CD4-positive, alpha-beta T cell treated with Interleukin-17A for 1 hour (primary cell): ENCODE data around the gene COPZ1.
A peak's percentile ranks its signal among the peaks of the same experiment; 100 is the strongest.

Source experiments
- DNase-seq: peaks from one replicate; pipeline ENCODE4 v3.0.0-alpha.2; 2020

Gene COPZ1

GRCh38 chr12:54359762-54360351, 34.9 kb downstream of the COPZ1 start:
- DNase-seq = no peak

- DNase-seq = peak; percentile 58
These were observed 36.0 kb downstream of the COPZ1 start for GRCh38 chr12:54360717-54361456.

- DNase-seq = no peak
These were observed 38.1 kb downstream of the COPZ1 start for GRCh38 chr12:54363047-54363446.

- no peak for DNase-seq
These were observed 38.7 kb downstream of the COPZ1 start for GRCh38 chr12:54363618-54364017.

- DNase-seq = peak; percentile 41
These were observed 39.5 kb downstream of the COPZ1 start, which contains the start of gene GPR84 for GRCh38 chr12:54364413-54364812. Gene GPR84, minus strand, starts transcription at chr12:54364486. Its CDS starts 635 bp downstream, at chr12:54363851.

GRCh38 chr12:54368025-54368708, 43.2 kb downstream of the COPZ1 start:
- no peak for DNase-seq

GRCh38 chr12:54368709-54369596, 44.0 kb downstream of the COPZ1 start:
- peak; percentile 90 for DNase-seq

- DNase-seq = no peak
These were observed 44.7 kb downstream of the COPZ1 start for GRCh38 chr12:54369597-54370131.

- DNase-seq = no peak
These were observed 45.3 kb downstream of the COPZ1 start for GRCh38 chr12:54370171-54370730.

GRCh38 chr12:54371328-54372112, 46.6 kb downstream of the COPZ1 start:
- DNase-seq = no peak

GRCh38 chr12:54372113-54372806, 47.3 kb downstream of the COPZ1 start:
- no peak for DNase-seq

GRCh38 chr12:54373649-54374561, 49.0 kb downstream of the COPZ1 start:
- DNase-seq = no peak

- no peak for DNase-seq
These were observed 49.8 kb downstream of the COPZ1 start for GRCh38 chr12:54374562-54375258.

GRCh38 chr12:54375259-54375579, 50.3 kb downstream of the COPZ1 start:
- no peak for DNase-seq

- DNase-seq = no peak
These were observed 51.7 kb downstream of the COPZ1 start for GRCh38 chr12:54376596-54376995.

- no peak for DNase-seq
These were observed 52.1 kb downstream of the COPZ1 start for GRCh38 chr12:54377007-54377406.

- no peak for DNase-seq
These were observed 53.0 kb downstream of the COPZ1 start for GRCh38 chr12:54377797-54378515.

- DNase-seq = no peak
These were observed 54.0 kb downstream of the COPZ1 start for GRCh38 chr12:54378796-54379397.
